Fibroblast of mammary gland (primary cell): Measurements from ENCODE around the gene ITPA.

Experiments used
- DNase-seq: peaks from one replicate; pipeline ENCODE4 v3.0.0-alpha.2; 2010; ENCODE audit warnings: low read depth
- H3K4me3 ChIP-seq: 2 replicates; pipeline ENCODE4 v1.5.1; 2011; ENCODE audit warnings: low read depth, mild to moderate bottlenecking, low read length, moderate library complexity; ENCODE audit not compliant: control insufficient read depth
- CTCF ChIP-seq: conservative IDR thresholded peaks from 2 replicates; pipeline ENCODE4 v1.5.1; 2011; ENCODE audit warnings: low read depth, low read length, inconsistent platforms; ENCODE audit not compliant: control insufficient read depth, insufficient read depth

The ITPA gene

GRCh38 chr20:3209257-3209945 is at the start of gene ITPA:
Gene ITPA, plus strand, starts transcription at chr20:3209498. Its CDS starts 54 bp downstream, at chr20:3209552.
- peak; percentile 28 for DNase-seq
- H3K4me3 ChIP-seq = peak within 1 kb of the TSS; percentile 94
- TF ChIP-seq CTCF = no peak

DNA sequence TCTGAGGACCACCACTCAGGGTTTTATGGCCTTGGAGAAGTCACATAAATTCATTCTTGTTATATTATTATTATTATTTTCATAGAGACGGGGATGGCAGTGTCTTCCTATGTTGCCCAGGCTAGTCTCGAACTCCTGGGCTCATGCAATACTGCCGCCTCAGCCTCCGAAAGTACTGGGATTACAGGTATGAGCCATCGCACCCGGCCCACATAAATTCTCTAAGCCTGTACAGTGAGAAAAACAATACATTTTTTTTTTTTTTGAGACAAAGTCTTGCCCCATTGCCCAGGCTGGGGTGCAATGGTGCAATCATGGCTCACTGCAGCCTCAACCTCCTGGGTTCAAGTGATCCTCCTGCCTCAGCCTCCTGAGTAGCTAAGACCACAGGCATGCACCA is 48.9 kb upstream of the ITPA start:
- H3K4me3 ChIP-seq = no peak overlapping the region
- DNase-seq = no peak
- no peak for TF ChIP-seq CTCF

DNA sequence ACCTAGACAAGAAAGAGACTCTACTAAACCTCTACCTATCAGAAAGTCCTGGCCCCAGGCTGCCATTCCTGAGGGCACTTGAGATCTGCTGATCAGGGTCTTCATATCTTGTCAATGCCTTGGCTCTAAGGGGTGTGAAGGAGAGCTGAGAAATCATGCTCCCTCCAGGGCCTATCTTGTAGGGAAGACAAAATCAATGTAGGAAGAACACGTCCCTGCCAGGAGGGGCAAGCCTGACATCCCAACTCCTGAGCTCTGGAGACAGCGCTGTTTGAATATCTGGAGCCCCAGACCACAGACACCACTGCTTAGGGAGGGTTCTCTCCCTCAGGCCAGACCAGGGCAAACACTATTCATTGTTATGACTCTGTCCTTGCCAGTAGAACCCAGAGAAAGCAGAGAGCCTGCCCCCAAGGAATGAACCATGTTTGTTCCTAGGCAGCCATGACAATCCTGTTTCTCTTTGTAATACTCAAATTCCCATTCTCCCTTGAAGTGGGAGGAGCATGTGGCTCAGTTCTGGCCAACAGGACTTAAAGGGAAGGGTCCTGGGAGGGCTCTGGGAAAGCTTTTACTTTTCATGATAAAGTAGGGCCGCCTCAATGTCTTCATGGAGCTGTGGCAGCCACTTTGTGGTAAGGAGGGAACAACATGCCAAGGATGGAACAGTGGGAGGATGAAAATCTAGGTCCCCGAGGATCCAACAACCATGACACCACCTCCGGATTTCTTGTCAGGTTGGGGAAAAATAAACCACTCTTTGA is 47.8 kb upstream of the ITPA start:
- H3K4me3 ChIP-seq = no peak overlapping the region
- no peak for DNase-seq
- TF ChIP-seq CTCF = no peak

DNA sequence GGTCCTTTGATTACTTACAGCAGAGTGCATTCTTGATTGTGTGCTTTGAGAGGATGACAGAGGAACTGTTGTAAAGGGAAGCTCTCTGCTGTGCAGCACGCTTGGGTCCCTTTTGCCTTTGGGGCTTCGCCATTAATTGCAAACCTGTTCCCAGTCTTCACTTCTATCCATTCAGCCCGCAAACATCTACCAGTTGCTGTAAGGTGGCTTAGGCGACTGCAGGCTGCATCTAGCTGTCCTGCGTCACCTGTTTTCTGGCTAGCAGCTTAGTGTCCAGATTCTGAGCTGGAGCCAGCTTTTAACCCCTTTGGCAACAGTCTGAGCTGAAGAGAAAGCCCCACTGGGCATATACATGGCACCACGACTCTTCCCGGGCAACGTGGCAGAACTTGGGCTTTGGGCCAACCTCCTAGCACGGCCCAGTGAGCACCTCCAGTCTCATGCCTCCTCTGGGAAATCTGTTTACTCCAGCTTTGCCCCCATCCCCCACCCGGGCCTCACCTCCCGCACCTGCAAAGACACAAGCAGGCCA is 47.2 kb upstream of the ITPA start:
- H3K4me3 ChIP-seq = no peak overlapping the region
- DNase-seq = no peak
- no peak for TF ChIP-seq CTCF

DNA sequence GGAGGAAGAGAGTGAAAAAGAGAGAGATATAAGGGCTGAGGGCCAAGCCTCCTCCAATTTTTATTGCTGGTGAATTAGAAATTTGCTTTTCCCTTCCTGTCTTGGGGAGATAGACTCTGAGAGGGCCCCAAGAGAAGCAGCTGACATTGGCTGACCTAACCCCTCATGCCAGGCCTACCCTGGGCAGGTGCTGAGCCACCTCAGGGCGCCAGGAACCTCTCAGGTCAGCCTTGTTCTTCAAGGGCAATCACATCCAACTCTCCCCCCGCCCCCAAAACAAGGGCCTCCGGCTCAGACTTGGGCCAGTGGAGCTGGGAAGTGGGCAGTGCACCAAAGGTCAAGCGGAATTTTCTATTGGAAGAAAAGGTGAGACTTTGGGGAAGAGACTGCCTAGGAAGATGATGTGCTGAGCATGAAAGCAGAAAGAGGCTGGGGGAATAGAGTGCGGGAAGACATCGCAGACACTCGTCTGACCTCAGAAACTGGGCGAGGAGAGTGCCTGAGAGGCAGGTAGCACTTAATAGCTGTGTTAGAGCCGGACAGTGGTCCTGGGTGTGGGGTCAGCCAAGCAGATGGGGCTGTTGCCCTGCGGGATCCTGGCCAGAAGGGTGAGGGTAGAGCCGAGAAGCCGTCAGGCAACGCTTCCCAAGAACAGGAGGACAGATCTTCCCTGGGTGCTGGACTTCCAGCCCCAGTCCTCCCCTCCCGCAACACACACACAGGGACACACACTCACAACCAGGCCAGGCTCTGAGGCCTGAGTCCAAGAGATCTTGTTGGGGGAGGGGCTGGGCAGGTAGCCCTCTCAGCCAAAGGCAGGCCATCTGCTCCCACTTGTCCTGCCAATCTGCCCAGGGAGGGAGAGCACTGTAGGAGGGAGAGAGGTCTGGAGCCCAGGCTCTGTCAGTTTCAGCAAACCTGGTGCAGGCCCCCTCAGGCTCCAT is 45.9 kb upstream of the ITPA start:
- no peak for DNase-seq

More for the DNA sequence above, 45.9 kb upstream of the ITPA start:
- no peak overlapping the region for H3K4me3 ChIP-seq
- TF ChIP-seq CTCF = no peak
